ENCODE measurements around the gene MAP4K4. TPM values are rescaled to one million over a fixed set of nuclear protein-coding genes. Genes with fewer than 3 reads are reported as not detected.

MAP4K4 gene
- total RNA-seq, 2 donors from 2014 or later = 59.5 to 74.6 TPM

- DNase-seq = no peak
- no peak for ATAC-seq
- intact Hi-C loops (cut with DNase I) = no loop called here
These were observed 166.9 kb downstream of the MAP4K4 start for GRCh38 chr2:101864426-101864825.

GRCh38 chr2:101868525-101868924 is 171.0 kb downstream of the MAP4K4 start:
- ATAC-seq (no peak), DNase-seq (no peak)
- intact Hi-C loops (cut with DNase I) = no loop called here

- ATAC-seq = no peak
- intact Hi-C loops (cut with DNase I) = no loop called here
- no peak for DNase-seq
These were observed 172.0 kb downstream of the MAP4K4 start for GRCh38 chr2:101869527-101869926.

- ATAC-seq (no peak), DNase-seq (no peak)
- intact Hi-C loops (cut with DNase I) = no loop called here
These were observed 172.9 kb downstream of the MAP4K4 start for GRCh38 chr2:101870444-101870843.

GRCh38 chr2:101871480-101871879 is 174.0 kb downstream of the MAP4K4 start:
- intact Hi-C loops (cut with DNase I) = no loop called here
- no peak for ATAC-seq
- no peak for DNase-seq

GRCh38 chr2:101872480-101872879 is 175.0 kb downstream of the MAP4K4 start:
- ATAC-seq (peak in 1 of 2 donors; percentile 41), DNase-seq (no peak)
- intact Hi-C loops (cut with DNase I) = no loop called here

GRCh38 chr2:101873543-101873942 is 176.0 kb downstream of the MAP4K4 start:
- ATAC-seq = no peak
- DNase-seq = no peak
- intact Hi-C loops (cut with DNase I) = no loop called here

GRCh38 chr2:101874069-101874468 is 176.6 kb downstream of the MAP4K4 start:
- intact Hi-C loops (cut with DNase I) = no loop called here
- DNase-seq (no peak), ATAC-seq (no peak)

- ATAC-seq (no peak), DNase-seq (no peak)
- intact Hi-C loops (cut with DNase I) = no loop called here
These were observed 182.0 kb downstream of the MAP4K4 start for GRCh38 chr2:101879466-101879865.

- no peak for DNase-seq
- ATAC-seq = no peak
- intact Hi-C loops (cut with DNase I) = loop anchor here in 1 of 2 donors (5.0 to 10.0 kb wide), 2 partner anchors 101 to 364 kb away; no protein-coding TSS in a partner anchor
These were observed 183.6 kb downstream of the MAP4K4 start for GRCh38 chr2:101881131-101881530.

- ATAC-seq = no peak
- DNase-seq = no peak
- intact Hi-C loops (cut with DNase I) = loop anchor here in 1 of 2 donors (5.0 to 10.0 kb wide), 2 partner anchors 99 to 362 kb away; no protein-coding TSS in a partner anchor
These were observed 185.3 kb downstream of the MAP4K4 start for GRCh38 chr2:101882769-101883307.

GRCh38 chr2:101883860-101884259 is 186.4 kb downstream of the MAP4K4 start:
- no peak for DNase-seq
- ATAC-seq = peak; percentile 76 to 82
- intact Hi-C loops (cut with DNase I) = loop anchor here in 1 of 2 donors (5.0 to 10.0 kb wide), 2 partner anchors 98 to 361 kb away; no protein-coding TSS in a partner anchor

GRCh38 chr2:101884423-101884822 is 186.9 kb downstream of the MAP4K4 start:
- intact Hi-C loops (cut with DNase I) = loop anchor here in 1 of 2 donors (5.0 to 10.0 kb wide), 2 partner anchors 98 to 360 kb away; no protein-coding TSS in a partner anchor
- ATAC-seq (no peak), DNase-seq (no peak)

- DNase-seq (no peak), ATAC-seq (no peak)
- intact Hi-C loops (cut with DNase I) = loop anchor here in 1 of 2 donors (10.0 kb wide), 1 partner anchor 357 kb away; no protein-coding TSS in a partner anchor
These were observed 189.8 kb downstream of the MAP4K4 start for GRCh38 chr2:101887328-101887727.

- ATAC-seq (no peak), DNase-seq (no peak)
- intact Hi-C loops (cut with DNase I) = loop anchor here in 1 of 2 donors (10.0 kb wide), 1 partner anchor 355 kb away; no protein-coding TSS in a partner anchor
These were observed 192.1 kb downstream of the MAP4K4 start for GRCh38 chr2:101889460-101890098.

- intact Hi-C loops (cut with DNase I) = no loop called here
- DNase-seq (no peak), ATAC-seq (no peak)
These were observed 194.9 kb downstream of the MAP4K4 start for GRCh38 chr2:101892377-101892776.

- intact Hi-C loops (cut with DNase I) = no loop called here
- no peak for DNase-seq
These were observed 196.3 kb downstream of the MAP4K4 start for GRCh38 chr2:101893681-101894381.

GRCh38 chr2:101895039-101895438 is 197.5 kb downstream of the MAP4K4 start:
- no peak for ATAC-seq
- intact Hi-C loops (cut with DNase I) = no loop called here
- no peak for DNase-seq

More at GRCh38 chr2:101893681-101894381, 196.3 kb downstream of the MAP4K4 start:
- no peak for ATAC-seq

GRCh38 chr2:101895819-101896322 is 198.4 kb downstream of the MAP4K4 start:
- intact Hi-C loops (cut with DNase I) = no loop called here
- DNase-seq (no peak), ATAC-seq (no peak)

GRCh38 chr2:101897301-101897700 is 199.8 kb downstream of the MAP4K4 start:
- DNase-seq = no peak
- intact Hi-C loops (cut with DNase I) = no loop called here
- ATAC-seq = peak; percentile 29 to 66

Data from left cardiac atrium (tissue), 4 donors.